ENCODE results near the gene JAG1. TPM values are rescaled to one million over a fixed set of nuclear protein-coding genes. Genes with fewer than 3 reads are reported as not detected.
A peak's percentile ranks its signal among the peaks of the same experiment; 100 is the strongest.

The JAG1 gene
- total RNA-seq, 2 donors from 2014 or later = 6.8 to 19.7 TPM

DNA sequence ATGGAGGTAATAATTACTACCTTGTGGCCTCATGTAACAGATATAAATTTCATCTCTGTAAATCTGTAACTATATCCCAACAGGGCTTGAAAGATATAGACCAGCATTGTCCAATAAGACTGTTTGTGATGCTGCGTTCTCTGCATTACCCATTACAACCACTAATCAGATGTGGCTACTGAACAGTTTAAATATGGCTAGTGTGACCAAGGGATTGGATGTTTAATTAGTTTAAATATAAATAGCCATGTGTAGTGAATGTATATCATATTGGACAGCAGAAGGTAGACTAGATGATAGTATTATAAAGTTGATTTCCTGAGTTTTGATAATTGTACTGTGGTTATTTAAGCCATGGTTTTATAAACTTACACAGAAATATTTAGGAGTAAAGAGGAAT lies 27.8 kb upstream of the JAG1 start:
- WGBS, 2 experiments (ENCODE audit: insufficient coverage in 1 of 2, insufficient read length in 1 of 2) = no CpG with 5 or more reads among the region's 1 CpG
- DNase-seq = no peak
- Histone ChIP-seq H3K27me3 (ENCODE audit: control insufficient read depth, insufficient read depth, low read length, poor library complexity, severe bottlenecking) (no peaks in the 10 kb centered on the region), H3K4me1 (ENCODE audit: control insufficient read depth, insufficient read depth, low read length) (no peaks in the 10 kb centered on the region), H3K9ac (ENCODE audit: extremely low read depth, low read length, poor library complexity, severe bottlenecking) (no peak overlapping the region), H3K4me3 (ENCODE audit: low read length) (no peak overlapping the region), H3K9me3 (ENCODE audit: control insufficient read depth, low read length) (no peaks in the 10 kb centered on the region), H3K27ac (ENCODE audit: low read depth, low read length) (no peak overlapping the region), H3K36me3 (ENCODE audit: control insufficient read depth, insufficient read depth, low read length) (no peaks in the 10 kb centered on the region)
- H3K4me1 Mint-ChIP-seq = no peaks in the 10 kb centered on the region
- no peak overlapping the region for H3K27ac Mint-ChIP-seq
- H3K27me3 Mint-ChIP-seq (ENCODE audit: insufficient read depth) = peaks cover 4% of the 10 kb centered on the region
- no peak overlapping the region for H3K4me3 Mint-ChIP-seq
- TF ChIP-seq CTCF (conservative IDR thresholded peaks at IDR 0.05) = peak; percentile 57
- H3K36me3 Mint-ChIP-seq (ENCODE audit: low read depth) = no peaks in the 10 kb centered on the region
- peaks cover 2% of the 10 kb centered on the region for H3K9me3 Mint-ChIP-seq

GRCh38 chr20:10699941-10700340 lies 26.1 kb upstream of the JAG1 start:
- no peak overlapping the region for H3K27ac ChIP-seq (ENCODE audit: low read depth, low read length)
- no peaks in the 10 kb centered on the region for H3K27me3 ChIP-seq (ENCODE audit: control insufficient read depth, insufficient read depth, low read length, poor library complexity, severe bottlenecking)
- H3K9me3 ChIP-seq (ENCODE audit: control insufficient read depth, low read length) = no peaks in the 10 kb centered on the region
- H3K9ac ChIP-seq (ENCODE audit: extremely low read depth, low read length, poor library complexity, severe bottlenecking) = no peak overlapping the region
- TF ChIP-seq CTCF (conservative IDR thresholded peaks at IDR 0.05) = no peak
- H3K4me3 ChIP-seq (ENCODE audit: low read length) = no peak overlapping the region
- H3K4me1 Mint-ChIP-seq = no peaks in the 10 kb centered on the region
- H3K9me3 Mint-ChIP-seq = peaks cover 6% of the 10 kb centered on the region
- H3K4me1 ChIP-seq (ENCODE audit: control insufficient read depth, insufficient read depth, low read length) = no peaks in the 10 kb centered on the region
- H3K4me3 Mint-ChIP-seq = no peak overlapping the region
- WGBS, 2 experiments (ENCODE audit: insufficient coverage in 1 of 2, insufficient read length in 1 of 2) = 93 to 96% methylated on average over 2 of the region's 2 CpGs
- H3K36me3 Mint-ChIP-seq (ENCODE audit: low read depth) = no peaks in the 10 kb centered on the region
- peaks cover 3% of the 10 kb centered on the region for H3K27me3 Mint-ChIP-seq (ENCODE audit: insufficient read depth)
- H3K36me3 ChIP-seq (ENCODE audit: control insufficient read depth, insufficient read depth, low read length) = no peaks in the 10 kb centered on the region
- H3K27ac Mint-ChIP-seq = no peak overlapping the region
- no peak for DNase-seq

DNA sequence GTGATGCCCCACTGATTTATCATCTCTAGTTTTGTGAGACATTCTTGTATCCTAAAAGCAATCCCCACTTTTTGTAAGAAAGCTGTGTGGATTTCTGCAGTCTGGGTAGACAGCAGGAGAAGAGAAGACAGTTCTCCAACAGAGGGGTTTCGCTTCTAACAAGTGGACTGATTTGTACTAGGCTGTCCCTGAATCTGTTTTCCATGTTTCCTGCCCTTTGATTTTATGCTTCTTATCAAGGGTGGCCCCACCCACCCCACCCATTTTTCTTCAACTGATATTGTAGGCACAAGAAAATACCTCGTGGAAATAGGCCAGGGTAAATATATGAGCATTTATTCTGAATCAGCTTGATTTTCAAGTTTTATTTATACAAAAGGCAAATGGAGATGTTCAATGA lies 25.7 kb upstream of the JAG1 start:
- Mint-ChIP-seq H3K27me3 (ENCODE audit: insufficient read depth) (peaks cover 3% of the 10 kb centered on the region), H3K27ac (no peak overlapping the region), H3K4me1 (no peaks in the 10 kb centered on the region), H3K9me3 (peaks cover 6% of the 10 kb centered on the region), H3K36me3 (ENCODE audit: low read depth) (no peaks in the 10 kb centered on the region), H3K4me3 (no peak overlapping the region)
- Histone ChIP-seq H3K9me3 (ENCODE audit: control insufficient read depth, low read length) (no peaks in the 10 kb centered on the region), H3K4me1 (ENCODE audit: control insufficient read depth, insufficient read depth, low read length) (no peaks in the 10 kb centered on the region), H3K27ac (ENCODE audit: low read depth, low read length) (no peak overlapping the region), H3K27me3 (ENCODE audit: control insufficient read depth, insufficient read depth, low read length, poor library complexity, severe bottlenecking) (no peaks in the 10 kb centered on the region), H3K36me3 (ENCODE audit: control insufficient read depth, insufficient read depth, low read length) (no peaks in the 10 kb centered on the region), H3K9ac (ENCODE audit: extremely low read depth, low read length, poor library complexity, severe bottlenecking) (no peak overlapping the region), H3K4me3 (ENCODE audit: low read length) (no peak overlapping the region)
- DNase-seq = no peak
- WGBS, 2 experiments (ENCODE audit: insufficient coverage in 1 of 2, insufficient read length in 1 of 2) = 83 to 85% methylated on average over 1 to 2 of the region's 2 CpGs
- no peak for TF ChIP-seq CTCF (conservative IDR thresholded peaks at IDR 0.05)
